Measurements from ENCODE around the gene PTCH2.
A peak's percentile ranks its signal among the peaks of the same experiment; 100 is the strongest.

The PTCH2 gene

GRCh38 chr1:44780583-44781121 lies 62.4 kb downstream of the PTCH2 start:
- H3K27ac ChIP-seq (replicated peaks) = no peak overlapping the region
- no peak for TF ChIP-seq SPI1 (IDR thresholded peaks at IDR 0.05; ENCODE audit: borderline replicate concordance, low read depth)
- peak; percentile 70; the same call in 1 of the 2 replicates for TF ChIP-seq POLR2AphosphoS5 (IDR thresholded peaks at IDR 0.05; ENCODE audit: low read depth)
- no peak for TF ChIP-seq GABPA (IDR thresholded peaks at IDR 0.05; ENCODE audit: low read depth)
- no peaks in the 10 kb centered on the region for H3K27me3 ChIP-seq (ENCODE audit: insufficient read depth, poor library complexity, severe bottlenecking)
- DNase-seq (ENCODE audit: low read depth in 1 of 2, low spot score in 1 of 2) = no peak
- H3K4me3 ChIP-seq (replicated peaks; ENCODE audit: insufficient read depth, low read length) = no peak overlapping the region

GRCh38 chr1:44778705-44779576 lies 64.1 kb downstream of the PTCH2 start:
- no peak for DNase-seq (ENCODE audit: low read depth in 1 of 2, low spot score in 1 of 2)
- no peak overlapping the region for H3K4me3 ChIP-seq (replicated peaks; ENCODE audit: insufficient read depth, low read length)
- no peaks in the 10 kb centered on the region for H3K27me3 ChIP-seq (ENCODE audit: insufficient read depth, poor library complexity, severe bottlenecking)
- no peak overlapping the region for H3K27ac ChIP-seq (replicated peaks)
- TF ChIP-seq REST (IDR thresholded peaks at IDR 0.05; ENCODE audit: insufficient replicate concordance, low read depth) = no peak
- 0 out of 2 replicates have a peak, but pooled peaks have one; percentile 6 for TF ChIP-seq POLR2AphosphoS5 (IDR thresholded peaks at IDR 0.05; ENCODE audit: low read depth)

- H3K4me3 ChIP-seq (replicated peaks; ENCODE audit: insufficient read depth, low read length) = peak overlapping the region; percentile 86
- H3K27me3 ChIP-seq (ENCODE audit: insufficient read depth, poor library complexity, severe bottlenecking) = no peaks in the 10 kb centered on the region
- H3K27ac ChIP-seq (replicated peaks) = peak overlapping the region; percentile 93
- TF ChIP-seq CTCF (IDR thresholded peaks at IDR 0.05; ENCODE audit: insufficient read depth, low read length) (no peak), GABPA (IDR thresholded peaks at IDR 0.05; ENCODE audit: low read depth) (no peak), POLR2AphosphoS5 (IDR thresholded peaks at IDR 0.05; ENCODE audit: low read depth) (peak; percentile 38; the same call in 1 of the 2 replicates), REST (IDR thresholded peaks at IDR 0.05; ENCODE audit: insufficient replicate concordance, low read depth) (no peak), SPI1 (IDR thresholded peaks at IDR 0.05; ENCODE audit: borderline replicate concordance, low read depth) (peak; percentile 85)
- peak in 1 of 2 experiments; percentile 80 for DNase-seq (ENCODE audit: low read depth in 1 of 2, low spot score in 1 of 2)
Measured at GRCh38 chr1:44777969-44778635, 65.0 kb downstream of the PTCH2 start.

GRCh38 chr1:44777547-44777946 lies 65.5 kb downstream of the PTCH2 start:
- Histone ChIP-seq H3K27ac (replicated peaks) (peak overlapping the region; percentile 93), H3K27me3 (ENCODE audit: insufficient read depth, poor library complexity, severe bottlenecking) (no peaks in the 10 kb centered on the region), H3K4me3 (replicated peaks; ENCODE audit: insufficient read depth, low read length) (peak overlapping the region; percentile 86)
- TF ChIP-seq CTCF (IDR thresholded peaks at IDR 0.05; ENCODE audit: insufficient read depth, low read length) (no peak), GABPA (IDR thresholded peaks at IDR 0.05; ENCODE audit: low read depth) (no peak), POLR2AphosphoS5 (IDR thresholded peaks at IDR 0.05; ENCODE audit: low read depth) (no peak), REST (IDR thresholded peaks at IDR 0.05; ENCODE audit: insufficient replicate concordance, low read depth) (no peak), SPI1 (IDR thresholded peaks at IDR 0.05; ENCODE audit: borderline replicate concordance, low read depth) (no peak; the same call in 1 of the 2 replicates)
- peak in 1 of 2 experiments; percentile 49 for DNase-seq (ENCODE audit: low read depth in 1 of 2, low spot score in 1 of 2)

Data from HL-60 (cell line).